HPDE6-E6E7 (cell line): ENCODE results near the gene LMO1.

Experiments
- DNase-seq: peaks from one replicate; pipeline ENCODE4 v3.0.0; 2011; ENCODE audit warnings: missing footprints; ENCODE audit errors: extremely low spot score

The LMO1 gene

GRCh38 chr11:8242499-8243280, 21.0 kb downstream of the LMO1 start:
- no peak for DNase-seq

GRCh38 chr11:8242118-8242475, 21.6 kb downstream of the LMO1 start:
- no peak for DNase-seq

- DNase-seq = no peak
These were observed 22.1 kb downstream of the LMO1 start for GRCh38 chr11:8241373-8242117.

- no peak for DNase-seq
These were observed 24.0 kb downstream of the LMO1 start for GRCh38 chr11:8239536-8240228.

- DNase-seq = no peak
These were observed 24.6 kb downstream of the LMO1 start for GRCh38 chr11:8239040-8239439.

- no peak for DNase-seq
These were observed 26.2 kb downstream of the LMO1 start for GRCh38 chr11:8237453-8237852.

- DNase-seq = no peak
These were observed 27.8 kb downstream of the LMO1 start for GRCh38 chr11:8235925-8236324.

GRCh38 chr11:8234910-8235309, 28.8 kb downstream of the LMO1 start:
- DNase-seq = no peak

GRCh38 chr11:8234425-8234821, 29.3 kb downstream of the LMO1 start:
- DNase-seq = no peak

GRCh38 chr11:8233691-8234424, 29.8 kb downstream of the LMO1 start:
- DNase-seq = peak; percentile 67

GRCh38 chr11:8232849-8233606, 30.6 kb downstream of the LMO1 start:
- no peak for DNase-seq

GRCh38 chr11:8232414-8232813, 31.3 kb downstream of the LMO1 start:
- DNase-seq = no peak

GRCh38 chr11:8231979-8232378, 31.7 kb downstream of the LMO1 start:
- DNase-seq = no peak

GRCh38 chr11:8230921-8231847, 32.5 kb downstream of the LMO1 start:
- no peak for DNase-seq

- DNase-seq = no peak
These were observed 33.4 kb downstream of the LMO1 start for GRCh38 chr11:8230178-8230859.

- DNase-seq = no peak
These were observed 34.1 kb downstream of the LMO1 start for GRCh38 chr11:8229299-8230177.

GRCh38 chr11:8228231-8228630, 35.4 kb downstream of the LMO1 start:
- no peak for DNase-seq
